Mucosa of descending colon (tissue), 3 donors: ENCODE data around the gene APBB2. TPM values are rescaled to one million over a fixed set of nuclear protein-coding genes. Genes with fewer than 3 reads are reported as not detected.

Source experiments
- ATAC-seq: fragments of 200-7000 bp; cut with Tn5 transposase; one replicate; pipeline ENCODE4 v1.9.1; 2020; ENCODE audit warnings: mild to moderate bottlenecking, moderate library complexity
- DNase-seq, 3 donors: peaks; one replicate each; pipeline ENCODE4 v3.0.0-alpha.2; 2020
- H3K36me3 ChIP-seq: fragments of 200-600 bp; one replicate; pipeline ENCODE4 v1.8.0; 2021; ENCODE audit warnings: low read depth, mild to moderate bottlenecking
- H3K4me1 ChIP-seq: fragments of 200-600 bp; one replicate; pipeline ENCODE4 v1.8.0; 2021; ENCODE audit warnings: low read depth, mild to moderate bottlenecking
- H3K4me3 ChIP-seq: fragments of 200-600 bp; one replicate; pipeline ENCODE4 v1.8.0; 2021; ENCODE audit warnings: mild to moderate bottlenecking
- H3K9me3 ChIP-seq: fragments of 200-600 bp; one replicate; pipeline ENCODE4 v1.8.0; 2021; ENCODE audit warnings: mild to moderate bottlenecking
- intact Hi-C, 2 donors: fragments of 100-400 bp; cut with DNase I in 1 of 2; cut with micrococcal nuclease in 1 of 2; formaldehyde crosslinking; loops; one replicate each; pipeline versions ENCODE4 v1.11.0 to v1.11.1; 2022; cut with DNase I, micrococcal nuclease
- total RNA-seq, 3 donors: library from RNA; stranded (reverse); fragmentation: NEBNext Ultra II Directional in 2 of 3; extraction: Animal tissue kit (Norgen Biotek cat#: 25700) in 2 of 3; gene quantifications; one replicate each; pipeline versions ENCODE4 v1.2.1 to v1.2.4, GENCODE V29; 2021 to 2023
- TF ChIP-seq, protein P1 (sequence below): fragments of 200-600 bp; IDR thresholded peaks from one replicate; pipeline ENCODE4 v1.8.0; 2022; ENCODE audit warnings: antibody characterized with exemption, mild to moderate bottlenecking
- donor health status: DM: no; HTN: no; CAD: no; lungs with moderate emphysema.
- donor health status: DM: no; HTN: no; CAD: no.
- donor health status: DM: no; HTN: yes; CAD: no.

Gene APBB2
- total RNA-seq, 3 donors from 2014 or later: 26.3 to 68.3 (median 29.6) TPM

DNA sequence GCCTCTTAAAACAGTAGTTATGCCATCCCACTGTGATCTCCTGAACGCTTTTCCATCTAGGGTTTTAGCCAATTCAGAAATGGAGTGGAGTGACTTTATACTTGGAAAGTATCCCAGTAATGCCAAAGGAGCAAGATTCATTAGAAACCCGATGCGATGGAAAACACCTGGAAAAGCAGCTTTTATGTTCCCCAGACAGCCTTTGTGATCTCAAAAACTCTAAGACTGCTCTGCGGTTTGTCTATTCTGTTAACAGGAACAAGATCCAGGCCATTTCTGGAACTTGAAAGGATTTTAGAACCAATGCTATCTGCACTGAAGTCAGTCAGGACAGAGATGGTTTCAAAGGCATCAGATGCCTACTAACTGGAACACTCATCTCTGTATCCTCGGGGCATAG lies 145.1 kb downstream of the APBB2 start:
- no peaks in the 10 kb centered on the region for H3K36me3 ChIP-seq
- no peak overlapping the region for H3K4me3 ChIP-seq
- intact Hi-C loops: no loop called here
- TF ChIP-seq, protein P1, sequence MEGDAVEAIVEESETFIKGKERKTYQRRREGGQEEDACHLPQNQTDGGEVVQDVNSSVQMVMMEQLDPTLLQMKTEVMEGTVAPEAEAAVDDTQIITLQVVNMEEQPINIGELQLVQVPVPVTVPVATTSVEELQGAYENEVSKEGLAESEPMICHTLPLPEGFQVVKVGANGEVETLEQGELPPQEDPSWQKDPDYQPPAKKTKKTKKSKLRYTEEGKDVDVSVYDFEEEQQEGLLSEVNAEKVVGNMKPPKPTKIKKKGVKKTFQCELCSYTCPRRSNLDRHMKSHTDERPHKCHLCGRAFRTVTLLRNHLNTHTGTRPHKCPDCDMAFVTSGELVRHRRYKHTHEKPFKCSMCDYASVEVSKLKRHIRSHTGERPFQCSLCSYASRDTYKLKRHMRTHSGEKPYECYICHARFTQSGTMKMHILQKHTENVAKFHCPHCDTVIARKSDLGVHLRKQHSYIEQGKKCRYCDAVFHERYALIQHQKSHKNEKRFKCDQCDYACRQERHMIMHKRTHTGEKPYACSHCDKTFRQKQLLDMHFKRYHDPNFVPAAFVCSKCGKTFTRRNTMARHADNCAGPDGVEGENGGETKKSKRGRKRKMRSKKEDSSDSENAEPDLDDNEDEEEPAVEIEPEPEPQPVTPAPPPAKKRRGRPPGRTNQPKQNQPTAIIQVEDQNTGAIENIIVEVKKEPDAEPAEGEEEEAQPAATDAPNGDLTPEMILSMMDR: no peak
- DNase-seq (no peak), ATAC-seq (no peak)
- no peaks in the 10 kb centered on the region for H3K9me3 ChIP-seq
- H3K4me1 ChIP-seq: no peaks in the 10 kb centered on the region

DNA sequence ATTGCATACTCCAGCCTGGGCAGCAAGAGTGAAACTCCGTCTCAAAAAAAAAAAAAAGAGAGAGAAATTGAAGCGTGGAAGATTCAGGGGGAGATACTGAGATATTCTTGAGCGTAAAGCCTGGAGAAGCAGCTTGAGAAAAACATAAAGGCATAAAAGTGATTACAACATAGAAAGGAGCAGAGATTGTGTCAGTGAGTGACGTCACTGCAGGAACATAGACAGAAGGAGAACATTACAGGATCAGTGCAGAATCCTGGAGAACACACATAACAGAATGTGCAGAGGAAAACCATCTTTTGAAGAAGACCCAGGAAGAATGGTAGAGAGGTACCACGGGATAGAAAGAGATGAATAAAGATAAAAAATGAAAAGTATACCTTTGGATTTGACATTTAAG lies 147.0 kb downstream of the APBB2 start:
- Histone ChIP-seq H3K9me3 (no peaks in the 10 kb centered on the region), H3K4me3 (no peak overlapping the region), H3K36me3 (no peaks in the 10 kb centered on the region), H3K4me1 (no peaks in the 10 kb centered on the region)
- ATAC-seq: no peak
- TF ChIP-seq, protein P1: no peak
- intact Hi-C loops: no loop called here
- DNase-seq: no peak

DNA sequence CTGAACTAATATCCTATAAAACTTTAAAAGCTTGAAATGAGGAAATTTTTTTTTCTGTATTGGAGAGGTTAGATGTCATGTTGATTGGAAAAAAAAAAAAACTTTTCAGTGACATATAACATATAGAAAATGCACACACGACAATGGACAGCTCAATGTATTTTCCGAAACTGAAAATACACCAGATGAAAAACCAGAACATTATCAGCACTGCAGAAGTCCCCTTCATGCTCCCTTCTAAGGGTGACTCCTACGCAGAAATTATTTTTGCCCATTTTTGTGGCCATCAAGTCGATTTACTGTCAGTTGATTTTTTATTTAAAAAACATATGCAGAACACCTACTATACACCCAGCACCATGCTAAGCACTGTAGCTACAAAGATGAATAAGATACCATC lies 148.3 kb downstream of the APBB2 start:
- Histone ChIP-seq H3K4me1 (no peaks in the 10 kb centered on the region), H3K4me3 (no peak overlapping the region), H3K9me3 (no peaks in the 10 kb centered on the region), H3K36me3 (no peaks in the 10 kb centered on the region)
- no peak for ATAC-seq
- no peak for DNase-seq
- intact Hi-C loops: no loop called here
- TF ChIP-seq, protein P1: no peak

DNA sequence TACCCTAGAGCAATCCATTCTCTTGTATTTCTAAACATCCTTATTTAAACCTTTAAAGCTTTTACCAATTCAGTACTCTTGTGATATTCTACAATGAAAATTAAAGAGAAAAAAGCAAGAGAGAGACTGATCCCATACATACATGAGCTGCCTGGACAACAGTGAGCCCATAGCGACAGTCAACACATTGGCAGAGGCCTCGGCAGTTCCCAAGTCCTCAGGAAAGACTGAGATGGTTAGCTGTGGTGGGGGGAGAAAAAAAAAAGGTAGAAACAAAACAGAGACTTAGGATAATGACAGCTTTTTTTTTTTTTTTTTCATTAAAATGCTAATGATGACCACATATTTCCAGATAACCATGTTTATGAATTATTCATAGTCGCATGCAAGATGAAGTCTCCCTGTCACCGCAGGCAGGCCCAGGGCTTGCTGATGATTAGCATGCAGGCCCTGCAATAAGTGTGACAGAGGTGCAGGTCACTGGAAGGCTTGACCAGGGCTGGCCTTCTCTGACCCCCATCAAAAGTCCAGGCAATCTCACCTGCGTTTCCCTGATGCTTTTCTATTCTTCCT lies 148.8 kb downstream of the APBB2 start:
- ATAC-seq: no peak
- H3K4me1 ChIP-seq: no peaks in the 10 kb centered on the region
- DNase-seq: no peak
- no peaks in the 10 kb centered on the region for H3K9me3 ChIP-seq
- intact Hi-C loops: no loop called here
- TF ChIP-seq, protein P1: no peak
- no peak overlapping the region for H3K4me3 ChIP-seq
- H3K36me3 ChIP-seq: no peaks in the 10 kb centered on the region

DNA sequence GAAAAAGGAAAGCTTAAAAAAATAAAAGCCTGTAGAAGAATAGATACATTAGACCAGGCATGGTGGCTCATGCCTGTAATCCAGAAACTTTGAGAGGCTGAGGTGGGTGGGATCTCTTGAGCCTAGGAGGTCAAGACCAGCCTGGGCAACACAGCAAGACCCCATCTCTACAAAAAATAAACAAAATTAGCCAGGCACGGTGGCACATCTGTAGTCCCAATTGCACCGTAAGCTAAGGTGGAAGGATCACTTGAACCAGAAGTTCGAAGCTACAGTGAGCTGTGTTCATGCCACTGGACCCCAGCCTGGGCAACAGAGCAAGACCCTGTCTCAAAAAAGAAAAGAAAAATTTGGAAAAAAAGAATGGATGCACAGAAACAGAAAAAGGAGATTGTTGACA lies 149.4 kb downstream of the APBB2 start:
- Histone ChIP-seq H3K9me3 (no peaks in the 10 kb centered on the region), H3K36me3 (no peaks in the 10 kb centered on the region), H3K4me3 (no peak overlapping the region), H3K4me1 (no peaks in the 10 kb centered on the region)
- intact Hi-C loops: no loop called here
- ATAC-seq (no peak), DNase-seq (no peak)
- TF ChIP-seq, protein P1: no peak
